A549 (cell line): ENCODE data around the gene SMCO2. TPM values are rescaled to one million over a fixed set of nuclear protein-coding genes. Genes with fewer than 3 reads are reported as not detected.

Experiments used
- ATAC-seq, 2 experiments: fragments of 200-7000 bp in 1 of 2; fragments of >200 bp in 1 of 2; cut with Nextera tagmentation in 1 of 2; cut with Tn5 transposase in 1 of 2; 3 replicates each; pipeline versions ENCODE4 v1.8.0 to v1.9.1; 2018 to 2020; ENCODE audit warnings: mild to moderate bottlenecking in 1 of 2, moderate library complexity in 1 of 2
- CTCF ChIA-PET: fragments of 300-600 bp; sonication (Branson Sonifier 250); formaldehyde crosslinking; extraction: SDS; loops from one replicate; lab custom pipeline; 2021; ENCODE audit warnings: antibody characterized with exemption, inconsistent platforms; lab: Yijun Ruan, JAX
- POLR2A ChIA-PET: fragments of 350-600 bp; formaldehyde crosslinking; extraction: SDS; loops from one replicate; lab custom pipeline; 2021; ENCODE audit warnings: antibody characterized with exemption, inconsistent platforms; lab: Yijun Ruan, JAX
- DNase-seq, 2 experiments: peaks; one replicate each; pipeline versions ENCODE4 v3.0.0 to v3.0.0-alpha.2; 2011 to 2016; ENCODE audit warnings: low read depth in 1 of 2, low spot score in 1 of 2
- FAIRE-seq: peaks from 2 replicates; lab custom pipeline; 2011; peaks lifted over from hg19 to GRCh38; lab: Jason Lieb, UNC
- H3K27ac ChIP-seq, 2 experiments: fragments of >200 bp; sonication (Bioruptor Twin); formaldehyde crosslinking; 3 replicates each; pipeline ENCODE4 v1.5.1; 2016 to 2017
- H3K4me1 ChIP-seq: fragments of >200 bp; sonication (Bioruptor Twin); formaldehyde crosslinking; 3 replicates; pipeline ENCODE4 v1.6.1; 2016
- H3K4me2 ChIP-seq: fragments of >200 bp; sonication (Bioruptor Twin); formaldehyde crosslinking; 3 replicates; pipeline ENCODE4 v1.6.1; 2016
- H3K4me3 ChIP-seq: fragments of >200 bp; sonication (Bioruptor Twin); formaldehyde crosslinking; 3 replicates; pipeline ENCODE4 v1.5.1; 2016
- H3K9me3 ChIP-seq: fragments of >200 bp; sonication (Bioruptor Twin); formaldehyde crosslinking; 3 replicates; pipeline ENCODE4 v1.6.1; 2016
- EHMT2 ChIP-seq: fragments of 200-600 bp; sonication (generic); IDR thresholded peaks from 2 replicates; pipeline ENCODE4 v1.6.1; 2016; ENCODE audit warnings: antibody characterized with exemption, low read depth, mild to moderate bottlenecking, moderate library complexity
- EP300 ChIP-seq, 2 experiments: fragments of >200 bp; sonication (Bioruptor Twin); formaldehyde crosslinking; IDR thresholded peaks; 2 replicates in 1 of 2; 3 replicates in 1 of 2; pipeline ENCODE4 v1.6.1; 2016 to 2017
- ESRRA ChIP-seq: fragments of 150-350 bp; IDR thresholded peaks from 2 replicates; pipeline ENCODE4 v1.6.1; 2014; ENCODE audit warnings: mild to moderate bottlenecking, low read length, borderline replicate concordance
- FOSL2 ChIP-seq, 2 experiments: fragments of 450-650 bp in 1 of 2; fragments of >200 bp in 1 of 2; sonication (Bioruptor Twin) in 1 of 2; formaldehyde crosslinking; IDR thresholded peaks; 2 replicates each; pipeline versions ENCODE4 v1.5.0 to v1.6.1; 2016 to 2020; ENCODE audit warnings: mild to moderate bottlenecking in 1 of 2, moderate library complexity in 1 of 2
- FOXS1 ChIP-seq: fragments of 250-450 bp; sonication (Bioruptor Pico); IDR thresholded peaks from 2 replicates; pipeline ENCODE4 v1.5.0; 2020; ENCODE audit warnings: mild to moderate bottlenecking, moderate library complexity
- GATA3 ChIP-seq: IDR thresholded peaks from 2 replicates; pipeline ENCODE4 v1.6.1; 2012; ENCODE audit warnings: borderline replicate concordance
- HDAC2 ChIP-seq: fragments of 200-600 bp; sonication (generic); IDR thresholded peaks from 2 replicates; pipeline ENCODE4 v1.6.1; 2016
- HOXB13 ChIP-seq: fragments of 250-450 bp; sonication (Bioruptor Pico); IDR thresholded peaks from 2 replicates; pipeline ENCODE4 v1.5.0; 2020; ENCODE audit warnings: low read depth, mild to moderate bottlenecking, moderate library complexity
- JUN ChIP-seq, 2 experiments: fragments of >200 bp; sonication (Bioruptor Twin); formaldehyde crosslinking; IDR thresholded peaks; 2 replicates in 1 of 2; 3 replicates in 1 of 2; pipeline ENCODE4 v1.6.1; 2016 to 2017
- KDM5A ChIP-seq: fragments of 200-600 bp; sonication (generic); IDR thresholded peaks from 2 replicates; pipeline ENCODE4 v1.6.1; 2016; ENCODE audit warnings: antibody characterized with exemption, mild to moderate bottlenecking
- MAZ ChIP-seq: fragments of 150-350 bp; IDR thresholded peaks from 2 replicates; pipeline ENCODE4 v1.6.1; 2014; ENCODE audit warnings: antibody characterized with exemption, low read depth, low read length, borderline replicate concordance
- MYC ChIP-seq: IDR thresholded peaks from 2 replicates; pipeline ENCODE4 v1.6.1; 2012; ENCODE audit warnings: mild to moderate bottlenecking, inconsistent platforms, low read length, improper control_type of control experiment, borderline replicate concordance
- POLR2A ChIP-seq: IDR thresholded peaks from 2 replicates; pipeline ENCODE4 v1.6.1; 2012; ENCODE audit warnings: mild to moderate bottlenecking, low read length
- RFX5 ChIP-seq: fragments of 450-650 bp; IDR thresholded peaks from 2 replicates; pipeline ENCODE4 v1.7.1; 2014; ENCODE audit warnings: antibody characterized with exemption, mild to moderate bottlenecking, moderate library complexity
- RNF2 ChIP-seq: fragments of 200-600 bp; sonication (generic); IDR thresholded peaks from 2 replicates; pipeline ENCODE4 v1.6.1; 2016; ENCODE audit warnings: low read depth, mild to moderate bottlenecking, antibody characterized with exemption, moderate library complexity, borderline replicate concordance
- TFCP2L1 ChIP-seq: fragments of 250-450 bp; sonication (Bioruptor Pico); IDR thresholded peaks from 2 replicates; pipeline ENCODE4 v1.5.0; 2021; ENCODE audit warnings: mild to moderate bottlenecking
- ZC3H11A ChIP-seq: fragments of 450-650 bp; IDR thresholded peaks from 2 replicates; pipeline ENCODE4 v1.6.1; 2014; ENCODE audit warnings: antibody characterized with exemption, mild to moderate bottlenecking
- ZFP36 ChIP-seq: fragments of 450-650 bp; IDR thresholded peaks from 2 replicates; pipeline ENCODE4 v1.6.1; 2014; ENCODE audit warnings: borderline replicate concordance; ENCODE audit not compliant: partially characterized antibody
- ZNF302 ChIP-seq: fragments of 250-450 bp; sonication (Bioruptor Pico); IDR thresholded peaks from 2 replicates; pipeline ENCODE4 v1.9.0; 2021; ENCODE audit warnings: inconsistent platforms, mild to moderate bottlenecking, moderate library complexity
- ZSCAN20 ChIP-seq: fragments of 250-450 bp; sonication (Bioruptor Pico); IDR thresholded peaks from 2 replicates; pipeline ENCODE4 v1.8.0; 2022; ENCODE audit warnings: mild to moderate bottlenecking, moderate library complexity
- WGBS: methylation state at CpG from one replicate; pipeline ENCODE4 v1.1.6; 2017; ENCODE audit errors: missing lambda C conversion rate; 5-methylcytosine and 5-hydroxymethylcytosine counted together
- polyA plus RNA-seq, 4 experiments: library from polyadenylated mRNA; depleted of rRNA in 3 of 4; stranded (reverse); fragments of >200 nt; fragmentation: RNase III in 1 of 4; extraction: RNeasy Plus Mini Kit Qiagen cat#74134 plus additional on column Dnase treatment in 1 of 4; gene quantifications; 2 replicates in 3 of 4; 3 replicates in 1 of 4; pipeline ENCODE4 v1.2.3, GENCODE V29; 2011 to 2017
- TF ChIP-seq, protein P1 (sequence below): fragments of 250-450 bp; sonication (Bioruptor Pico); IDR thresholded peaks from 2 replicates; pipeline ENCODE4 v1.5.0; 2020; ENCODE audit warnings: low read depth, mild to moderate bottlenecking, moderate library complexity
- TF ChIP-seq, protein P2 (sequence below): fragments of >200 bp; sonication (Bioruptor Twin); formaldehyde crosslinking; IDR thresholded peaks from 3 replicates; pipeline ENCODE4 v1.5.1; 2016
- TF ChIP-seq, protein P3 (sequence below): fragments of >200 bp; sonication (Bioruptor Twin); formaldehyde crosslinking; IDR thresholded peaks from 3 replicates; pipeline ENCODE4 v1.6.1; 2016
- TF ChIP-seq, protein P4 (sequence below): fragments of 450-650 bp; IDR thresholded peaks from 2 replicates; pipeline ENCODE4 v1.6.1; 2014; ENCODE audit warnings: antibody characterized with exemption

Gene SMCO2
- polyA plus RNA-seq, 2 of the 4 experiments (the other 2 are of a cell fraction) = 0.14 to 0.28 TPM

DNA sequence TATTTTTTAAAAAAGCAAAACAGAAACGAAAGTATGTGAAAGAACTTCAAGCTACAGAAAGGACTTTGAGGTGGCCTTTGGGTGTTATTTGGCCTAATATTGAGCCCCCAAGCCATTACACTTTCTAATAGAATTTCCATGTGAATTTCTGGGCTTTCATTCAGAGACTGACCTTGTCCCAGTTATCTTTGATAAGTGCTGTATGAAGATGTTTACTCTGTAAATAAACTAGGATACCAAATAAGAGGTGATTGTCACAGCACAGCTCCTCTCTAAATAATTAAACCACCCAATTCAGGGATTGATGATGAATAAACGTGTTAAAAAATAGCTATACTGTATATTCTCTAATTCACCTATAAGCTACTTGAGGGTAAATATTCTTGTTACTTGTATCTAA is 44.7 kb downstream of the SMCO2 start:
- no peak overlapping the region for H3K4me2 ChIP-seq
- WGBS = 45% methylated on average over 2 of the region's 2 CpGs
- peaks cover 5% of the 10 kb centered on the region; the same call in 1 of the 3 replicates for H3K4me1 ChIP-seq
- no peak for DNase-seq
- ATAC-seq = no peak
- no peak overlapping the region for H3K4me3 ChIP-seq
- ChIA-PET CTCF (interaction anchor here (0.9 to 1.6 kb wide), 3 partner anchors 57 to 213 kb away, joined by 3 to 5 read pairs (median 4); no protein-coding TSS in a partner anchor), POLR2A (no interaction called here)
- H3K27ac ChIP-seq = no peak overlapping the region
- no peak for FAIRE-seq
- TF ChIP-seq FOXS1 = no peak
- TF ChIP-seq MYC = no peak
- no peak for TF ChIP-seq GATA3
- TF ChIP-seq, protein P1, sequence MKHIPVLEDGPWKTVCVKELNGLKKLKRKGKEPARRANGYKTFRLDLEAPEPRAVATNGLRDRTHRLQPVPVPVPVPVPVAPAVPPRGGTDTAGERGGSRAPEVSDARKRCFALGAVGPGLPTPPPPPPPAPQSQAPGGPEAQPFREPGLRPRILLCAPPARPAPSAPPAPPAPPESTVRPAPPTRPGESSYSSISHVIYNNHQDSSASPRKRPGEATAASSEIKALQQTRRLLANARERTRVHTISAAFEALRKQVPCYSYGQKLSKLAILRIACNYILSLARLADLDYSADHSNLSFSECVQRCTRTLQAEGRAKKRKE (CRISPR knock-in tag) = no peak
- TF ChIP-seq KDM5A = no peak
- TF ChIP-seq, protein P2, sequence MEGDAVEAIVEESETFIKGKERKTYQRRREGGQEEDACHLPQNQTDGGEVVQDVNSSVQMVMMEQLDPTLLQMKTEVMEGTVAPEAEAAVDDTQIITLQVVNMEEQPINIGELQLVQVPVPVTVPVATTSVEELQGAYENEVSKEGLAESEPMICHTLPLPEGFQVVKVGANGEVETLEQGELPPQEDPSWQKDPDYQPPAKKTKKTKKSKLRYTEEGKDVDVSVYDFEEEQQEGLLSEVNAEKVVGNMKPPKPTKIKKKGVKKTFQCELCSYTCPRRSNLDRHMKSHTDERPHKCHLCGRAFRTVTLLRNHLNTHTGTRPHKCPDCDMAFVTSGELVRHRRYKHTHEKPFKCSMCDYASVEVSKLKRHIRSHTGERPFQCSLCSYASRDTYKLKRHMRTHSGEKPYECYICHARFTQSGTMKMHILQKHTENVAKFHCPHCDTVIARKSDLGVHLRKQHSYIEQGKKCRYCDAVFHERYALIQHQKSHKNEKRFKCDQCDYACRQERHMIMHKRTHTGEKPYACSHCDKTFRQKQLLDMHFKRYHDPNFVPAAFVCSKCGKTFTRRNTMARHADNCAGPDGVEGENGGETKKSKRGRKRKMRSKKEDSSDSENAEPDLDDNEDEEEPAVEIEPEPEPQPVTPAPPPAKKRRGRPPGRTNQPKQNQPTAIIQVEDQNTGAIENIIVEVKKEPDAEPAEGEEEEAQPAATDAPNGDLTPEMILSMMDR = no peak
- no peak for TF ChIP-seq ZC3H11A
- TF ChIP-seq ESRRA = no peak
- no peak for TF ChIP-seq ZNF302
- no peak for TF ChIP-seq ZFP36
- TF ChIP-seq HOXB13 (CRISPR knock-in tag) = no peak
- TF ChIP-seq, protein P3, sequence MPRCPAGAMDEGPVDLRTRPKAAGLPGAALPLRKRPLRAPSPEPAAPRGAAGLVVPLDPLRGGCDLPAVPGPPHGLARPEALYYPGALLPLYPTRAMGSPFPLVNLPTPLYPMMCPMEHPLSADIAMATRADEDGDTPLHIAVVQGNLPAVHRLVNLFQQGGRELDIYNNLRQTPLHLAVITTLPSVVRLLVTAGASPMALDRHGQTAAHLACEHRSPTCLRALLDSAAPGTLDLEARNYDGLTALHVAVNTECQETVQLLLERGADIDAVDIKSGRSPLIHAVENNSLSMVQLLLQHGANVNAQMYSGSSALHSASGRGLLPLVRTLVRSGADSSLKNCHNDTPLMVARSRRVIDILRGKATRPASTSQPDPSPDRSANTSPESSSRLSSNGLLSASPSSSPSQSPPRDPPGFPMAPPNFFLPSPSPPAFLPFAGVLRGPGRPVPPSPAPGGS = no peak
- TF ChIP-seq TFCP2L1 = no peak
- H3K9me3 ChIP-seq = no peaks in the 10 kb centered on the region

DNA sequence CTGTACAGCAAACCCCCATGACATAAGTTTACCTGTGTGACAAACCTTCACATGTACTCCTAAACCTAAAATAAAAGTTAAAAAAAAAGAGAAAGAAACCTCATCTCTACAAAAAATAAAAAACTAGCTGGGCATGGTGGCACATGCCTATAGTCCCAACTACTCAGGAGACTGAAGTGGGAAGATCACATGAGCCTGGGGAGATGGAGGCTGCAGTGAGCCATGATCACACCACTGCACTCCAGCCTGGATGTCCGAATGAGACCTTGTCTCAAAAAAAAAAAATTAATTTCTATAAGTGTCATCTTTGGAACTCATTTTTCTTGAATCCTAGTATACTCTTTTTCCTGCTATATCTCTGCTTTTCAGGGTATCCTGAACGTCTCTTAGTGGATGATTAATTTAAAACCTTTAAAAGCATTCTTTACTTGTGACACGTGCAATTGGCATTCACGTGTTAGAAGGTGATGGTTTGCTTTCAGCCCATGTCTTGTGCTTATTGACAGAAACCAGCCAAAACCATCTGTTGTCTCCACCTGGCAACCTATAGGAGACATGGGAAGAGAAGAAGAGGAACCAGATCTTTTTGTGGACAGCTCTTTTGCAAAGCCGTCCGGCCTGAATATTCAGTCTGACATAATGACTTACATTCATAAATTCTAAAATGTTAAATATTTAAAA is 46.9 kb downstream of the SMCO2 start:
- peak; percentile 6 to 25 for DNase-seq
- H3K4me2 ChIP-seq = no peak overlapping the region

More for the DNA sequence above, 46.9 kb downstream of the SMCO2 start:
- 48% methylated on average over 6 of the region's 6 CpGs for WGBS
- no peak overlapping the region for H3K27ac ChIP-seq
- POLR2A ChIA-PET = no interaction called here
- FAIRE-seq = peak; percentile 43
- TF ChIP-seq EHMT2 (no peak), EP300 (IDR thresholded peaks at IDR 0.05) (no peak), RNF2 (no peak), RFX5 (no peak), ZSCAN20 (CRISPR knock-in tag) (no peak), FOSL2 (IDR thresholded peaks at IDR 0.05) (no peak), FOSL2 (CRISPR knock-in tag; IDR thresholded peaks at IDR 0.05) (no peak), POLR2A (no peak), JUN (IDR thresholded peaks at IDR 0.05) (no peak), HDAC2 (no peak), GATA3 (no peak), MAZ (no peak)
- TF ChIP-seq, protein P4, sequence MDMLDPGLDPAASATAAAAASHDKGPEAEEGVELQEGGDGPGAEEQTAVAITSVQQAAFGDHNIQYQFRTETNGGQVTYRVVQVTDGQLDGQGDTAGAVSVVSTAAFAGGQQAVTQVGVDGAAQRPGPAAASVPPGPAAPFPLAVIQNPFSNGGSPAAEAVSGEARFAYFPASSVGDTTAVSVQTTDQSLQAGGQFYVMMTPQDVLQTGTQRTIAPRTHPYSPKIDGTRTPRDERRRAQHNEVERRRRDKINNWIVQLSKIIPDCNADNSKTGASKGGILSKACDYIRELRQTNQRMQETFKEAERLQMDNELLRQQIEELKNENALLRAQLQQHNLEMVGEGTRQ = no peak
- TF ChIP-seq, protein P1 (CRISPR knock-in tag) = no peak
- no peak overlapping the region for H3K4me3 ChIP-seq
- no peaks in the 10 kb centered on the region for H3K9me3 ChIP-seq
- no peak for ATAC-seq
- CTCF ChIA-PET = no interaction called here
- H3K4me1 ChIP-seq = peaks cover 5% of the 10 kb centered on the region; the same call in 1 of the 3 replicates
